DMS114 treated with DMSO at 0.1 percent for 48 hours (cell line): ENCODE data around the gene HDAC4.
"Not testable (repeated sequence)": the region's sequence is repeated elsewhere in the genome, so short reads cannot be mapped to it uniquely, and the experiment has no call there.

ENCODE experiments used
- DNase-seq: peaks from one replicate; lab custom pipeline; 2025; ENCODE audit not compliant: unreplicated experiment; lab: John Stamatoyannopoulos, UW

Gene HDAC4

DNA sequence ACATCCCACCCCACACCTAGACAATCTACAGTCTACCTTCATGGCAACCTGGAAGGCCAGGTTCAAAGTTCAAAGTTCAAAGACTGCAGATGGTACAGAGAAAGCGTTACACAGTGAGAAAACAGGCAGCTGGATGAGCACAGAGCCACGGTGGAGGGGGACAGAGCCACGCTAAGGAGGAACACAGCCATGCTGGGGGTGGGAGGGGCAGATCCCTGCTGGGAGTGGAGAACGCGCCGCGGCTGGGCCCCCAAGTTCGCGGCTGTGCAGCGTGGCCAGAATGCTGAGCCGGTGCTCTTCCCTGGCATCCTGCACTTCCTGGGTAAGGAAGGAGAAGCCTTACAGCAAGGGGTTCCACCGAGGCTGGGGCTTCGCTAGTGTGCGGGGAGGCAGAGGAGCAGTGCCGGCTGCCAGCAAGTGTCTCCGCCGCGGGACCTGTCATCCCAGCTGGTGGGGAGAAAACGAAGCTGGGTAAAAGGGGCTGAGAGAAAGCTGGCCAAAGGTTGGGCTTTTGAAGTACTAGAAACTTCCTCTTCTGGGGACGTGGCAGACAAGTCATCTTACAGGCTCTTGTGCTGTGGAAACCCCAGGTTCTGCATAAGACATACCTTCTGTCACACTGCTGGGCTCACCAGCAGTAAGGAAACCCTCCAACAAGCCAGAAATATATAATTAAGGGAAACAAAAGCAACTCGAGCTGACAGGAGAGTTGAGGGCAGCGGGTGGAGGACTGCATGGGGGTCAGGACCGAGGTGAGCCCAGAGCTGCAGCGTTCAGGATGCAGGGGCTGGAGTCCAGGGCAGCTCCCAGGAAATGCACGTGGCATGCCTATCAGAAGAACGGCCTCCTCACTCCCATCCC is 115.5 kb downstream of the HDAC4 start:
- DNase-seq, result no peak

DNA sequence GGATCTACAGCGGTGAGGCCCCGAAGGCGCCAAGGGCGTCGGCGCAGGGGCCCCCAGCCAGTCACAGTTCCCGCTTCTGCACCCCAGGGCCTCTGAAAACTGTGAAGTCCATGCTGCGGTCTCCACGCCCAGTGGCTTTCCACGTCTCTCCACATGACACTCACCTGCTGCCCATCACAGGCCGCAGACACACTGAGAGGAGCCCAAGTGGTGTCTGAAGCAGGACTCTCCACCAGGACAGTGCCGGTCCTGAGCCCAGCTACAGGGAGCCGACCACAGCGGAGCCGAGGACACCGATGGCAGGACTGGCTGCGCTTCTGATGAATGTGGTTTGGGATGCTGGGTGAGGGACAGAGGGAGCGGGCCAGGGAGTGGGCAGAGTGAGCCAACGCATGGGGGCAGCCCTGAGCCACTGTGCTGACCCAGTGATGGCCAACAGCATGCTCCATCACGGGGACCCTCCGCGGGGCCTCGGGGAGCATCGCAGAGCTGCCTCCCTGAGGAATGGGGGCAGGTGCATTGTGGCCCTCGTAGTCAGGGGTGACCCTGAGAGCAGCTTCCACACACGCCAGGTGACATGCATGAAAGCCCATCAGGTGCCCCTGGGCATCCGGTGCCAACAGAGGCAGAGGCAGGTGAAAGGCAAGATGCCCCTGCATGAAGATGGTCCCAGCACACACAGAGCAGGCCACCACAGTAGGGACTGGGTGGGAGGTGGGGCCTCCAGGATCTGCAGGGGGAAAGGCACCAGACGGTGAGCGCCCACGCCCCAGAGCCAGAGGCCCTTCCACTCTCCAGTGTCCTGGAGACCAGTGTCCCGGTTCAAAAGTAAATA is 116.6 kb downstream of the HDAC4 start:
- DNase-seq, result no peak

GRCh38 chr2:239283288-239283945 is 117.4 kb downstream of the HDAC4 start:
- no peak for DNase-seq

GRCh38 chr2:239282448-239283287 is 118.2 kb downstream of the HDAC4 start:
- no peak for DNase-seq

GRCh38 chr2:239280296-239281017 is 120.4 kb downstream of the HDAC4 start:
- DNase-seq, result not testable (repeated sequence)

GRCh38 chr2:239279508-239280295 is 121.1 kb downstream of the HDAC4 start:
- no peak for DNase-seq

- DNase-seq, result no peak
These were observed 121.9 kb downstream of the HDAC4 start for GRCh38 chr2:239278941-239279365.

GRCh38 chr2:239278361-239278760 is 122.5 kb downstream of the HDAC4 start:
- no peak for DNase-seq

DNA sequence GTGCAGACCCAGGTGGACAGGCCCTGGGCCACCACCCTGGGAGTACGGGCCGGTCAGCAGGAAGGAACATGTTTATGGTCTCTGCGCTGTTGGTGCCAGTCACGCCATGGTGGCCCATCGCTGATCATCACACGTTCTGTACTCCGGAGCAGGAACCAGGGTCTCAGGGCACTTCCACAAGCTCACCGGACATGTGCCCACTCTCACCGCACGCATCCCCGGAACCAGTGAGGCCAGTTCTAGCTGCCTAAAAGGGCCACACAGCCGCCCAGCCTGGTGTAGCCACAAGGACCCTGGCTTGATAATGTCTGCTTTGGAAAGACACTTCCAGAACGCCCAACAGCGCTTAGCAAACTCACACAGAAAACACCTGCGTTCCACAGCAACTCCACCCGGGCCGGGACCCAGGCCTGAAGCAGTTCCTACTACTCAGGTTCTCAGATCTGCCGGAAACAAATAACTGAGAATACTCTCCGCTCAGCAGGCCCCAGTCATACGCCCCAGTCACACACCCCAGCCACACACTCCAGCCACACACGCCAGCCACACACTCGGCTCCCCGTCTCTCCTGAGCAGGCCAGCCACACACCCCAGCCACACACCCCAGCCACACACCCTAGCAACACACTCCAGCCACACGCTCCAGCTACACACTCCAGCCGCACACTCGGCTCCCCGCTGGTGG is 123.3 kb downstream of the HDAC4 start:
- no peak for DNase-seq

GRCh38 chr2:239276851-239277250 is 124.0 kb downstream of the HDAC4 start:
- DNase-seq, result no peak

- no peak for DNase-seq
These were observed 124.7 kb downstream of the HDAC4 start for GRCh38 chr2:239275847-239276831.

GRCh38 chr2:239275044-239275685 is 125.7 kb downstream of the HDAC4 start:
- no peak for DNase-seq

DNA sequence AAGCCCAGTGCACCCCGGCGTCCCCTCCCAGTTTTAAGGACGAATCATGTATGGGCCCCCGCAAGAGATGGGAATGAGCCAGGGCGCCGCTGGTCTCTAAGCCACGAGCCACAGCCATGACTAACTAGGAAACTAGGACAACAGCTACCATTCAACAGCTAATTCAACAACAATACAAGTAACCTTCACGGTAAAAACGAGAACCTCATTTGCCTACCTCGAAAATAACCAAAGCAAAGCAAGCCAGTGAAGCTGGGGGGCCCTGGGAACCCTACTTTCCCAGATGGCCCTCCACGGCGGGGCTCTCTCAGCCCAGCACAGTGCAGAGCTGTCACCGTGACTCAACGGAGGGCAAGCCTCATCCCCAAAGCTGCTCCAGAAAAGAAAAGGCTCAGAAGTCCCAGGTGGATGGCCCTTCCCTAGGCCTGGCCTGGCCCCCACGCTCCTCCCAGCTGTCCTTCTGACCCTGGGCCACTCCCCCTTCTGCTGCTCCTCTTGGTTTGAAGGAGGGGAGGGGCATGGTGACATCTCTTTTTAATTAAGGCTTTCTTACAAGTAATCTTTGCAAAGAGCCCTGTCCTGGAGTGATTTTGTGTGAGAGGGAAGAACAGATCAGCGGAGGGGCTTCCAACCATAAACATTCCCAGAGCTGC is 126.3 kb downstream of the HDAC4 start:
- no peak for DNase-seq

GRCh38 chr2:239273280-239274234 is 127.3 kb downstream of the HDAC4 start:
- DNase-seq, result no peak

- DNase-seq, result no peak
These were observed 128.2 kb downstream of the HDAC4 start for GRCh38 chr2:239272626-239273025.
